Stimulated activated CD4-positive, alpha-beta T cell treated with anti-CD3 and anti-CD28 coated beads, Interleukin-12 subunit alpha, Interleukin-12 subunit beta, amount 100 ng/mL, for 48 hours (primary cell): ENCODE data around the gene NT5C2.
"Not testable (repeated sequence)": the region's sequence is repeated elsewhere in the genome, so short reads cannot be mapped to it uniquely, and the experiment has no call there.

Experiments
- DNase-seq, 3 donors: peaks; one replicate each; pipeline ENCODE4 v3.0.0-alpha.2; 2020; ENCODE audit warnings: low read depth in 2 of 3, low spot score in 1 of 3

NT5C2 gene

DNA sequence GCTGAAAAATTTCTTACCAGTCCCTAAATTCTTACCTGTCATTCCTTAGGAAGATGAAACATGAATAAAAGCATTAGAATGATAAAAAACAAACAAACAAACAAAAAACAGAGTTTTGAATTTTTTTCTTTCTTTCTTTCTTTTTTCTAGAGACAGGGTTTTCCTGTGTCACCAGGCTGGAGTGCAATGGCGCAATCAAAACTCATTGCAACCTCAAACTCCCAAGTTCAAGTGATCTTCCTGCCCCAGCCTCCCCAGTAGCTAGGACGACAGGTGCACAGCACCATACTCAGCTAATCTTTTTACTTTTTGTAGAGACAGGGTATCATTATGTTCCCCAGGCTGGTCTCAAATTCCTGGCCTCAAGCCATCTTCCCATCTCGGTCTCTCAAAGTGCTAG lies 26.5 kb downstream of the NT5C2 start:
- DNase-seq: no peak

DNA sequence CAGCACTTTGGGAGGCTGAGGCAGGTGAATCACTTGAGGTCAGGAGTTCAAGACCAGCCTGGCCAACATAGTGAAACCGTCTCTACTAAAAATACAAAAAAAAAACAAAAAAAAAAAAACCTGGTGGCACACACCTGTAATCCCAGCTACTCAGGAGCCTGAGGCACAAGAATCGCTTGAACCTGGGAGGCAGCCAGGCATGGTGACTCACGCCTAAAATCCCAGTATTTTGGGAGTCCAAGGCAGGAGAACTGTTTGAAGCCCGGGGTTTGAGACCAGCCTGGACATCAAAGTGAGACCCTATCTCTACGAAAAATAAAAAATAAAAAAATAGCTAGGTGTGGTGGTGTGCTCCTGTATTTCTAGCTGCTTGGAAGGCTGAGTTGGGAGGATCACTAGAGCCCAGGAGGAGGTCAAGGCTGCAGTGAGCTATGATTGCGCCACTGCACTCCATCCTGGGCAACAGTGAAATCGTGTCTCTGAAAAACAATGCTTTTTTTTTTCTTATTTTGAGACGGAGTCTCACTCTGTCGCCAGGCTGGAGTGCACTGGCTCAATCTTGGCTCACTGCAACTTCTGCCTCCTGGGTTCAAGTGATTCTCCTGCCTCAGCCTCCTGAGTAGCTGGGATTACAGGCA lies 29.2 kb downstream of the NT5C2 start:
- not testable (repeated sequence) for DNase-seq

DNA sequence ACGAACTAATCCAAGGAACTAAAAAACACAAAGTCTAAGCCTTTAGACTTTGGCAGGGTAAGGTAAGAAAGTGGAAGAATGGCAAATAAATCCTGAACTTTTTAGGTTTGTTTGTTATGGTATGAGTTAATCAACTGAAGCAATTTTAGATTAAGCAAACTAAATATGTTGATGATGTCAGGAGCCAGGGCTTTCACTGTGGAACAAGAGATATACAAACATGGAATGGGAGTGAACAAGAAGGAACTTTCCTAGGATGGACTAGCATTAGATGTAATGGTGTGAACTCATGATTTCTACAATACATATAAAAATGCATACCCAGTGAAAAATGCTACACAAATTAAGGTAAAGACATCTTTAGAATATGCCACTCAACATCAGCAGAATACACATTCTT lies 35.8 kb downstream of the NT5C2 start:
- no peak for DNase-seq

DNA sequence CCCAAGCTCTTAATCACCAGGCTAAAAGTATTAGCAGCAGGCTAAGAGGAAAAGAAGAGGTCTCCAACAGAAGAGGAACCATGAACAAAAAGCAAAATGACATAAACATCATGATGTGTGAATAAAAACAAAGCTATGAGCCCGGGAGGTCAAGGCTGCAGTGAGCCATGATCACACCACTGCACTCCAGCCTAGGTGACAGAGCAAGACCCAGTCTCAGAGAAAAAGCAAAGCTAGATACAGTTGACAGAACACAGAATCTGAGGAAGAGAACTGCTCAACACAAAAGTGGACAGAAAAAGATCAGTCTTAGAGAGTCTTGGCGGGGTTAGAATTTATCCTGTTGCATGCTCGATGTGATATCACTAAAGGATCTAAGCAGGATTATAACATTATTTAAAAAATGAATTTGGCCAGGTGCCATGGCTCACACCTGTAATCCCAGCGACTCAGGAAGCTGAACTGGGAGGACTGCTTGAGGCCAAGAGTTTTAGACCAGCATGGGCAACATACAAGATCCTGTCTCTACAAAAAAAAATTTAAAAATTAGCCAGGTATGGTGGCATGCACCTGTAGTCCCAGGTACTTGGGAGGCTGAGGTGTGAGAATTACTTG lies 37.5 kb downstream of the NT5C2 start:
- no peak for DNase-seq

DNA sequence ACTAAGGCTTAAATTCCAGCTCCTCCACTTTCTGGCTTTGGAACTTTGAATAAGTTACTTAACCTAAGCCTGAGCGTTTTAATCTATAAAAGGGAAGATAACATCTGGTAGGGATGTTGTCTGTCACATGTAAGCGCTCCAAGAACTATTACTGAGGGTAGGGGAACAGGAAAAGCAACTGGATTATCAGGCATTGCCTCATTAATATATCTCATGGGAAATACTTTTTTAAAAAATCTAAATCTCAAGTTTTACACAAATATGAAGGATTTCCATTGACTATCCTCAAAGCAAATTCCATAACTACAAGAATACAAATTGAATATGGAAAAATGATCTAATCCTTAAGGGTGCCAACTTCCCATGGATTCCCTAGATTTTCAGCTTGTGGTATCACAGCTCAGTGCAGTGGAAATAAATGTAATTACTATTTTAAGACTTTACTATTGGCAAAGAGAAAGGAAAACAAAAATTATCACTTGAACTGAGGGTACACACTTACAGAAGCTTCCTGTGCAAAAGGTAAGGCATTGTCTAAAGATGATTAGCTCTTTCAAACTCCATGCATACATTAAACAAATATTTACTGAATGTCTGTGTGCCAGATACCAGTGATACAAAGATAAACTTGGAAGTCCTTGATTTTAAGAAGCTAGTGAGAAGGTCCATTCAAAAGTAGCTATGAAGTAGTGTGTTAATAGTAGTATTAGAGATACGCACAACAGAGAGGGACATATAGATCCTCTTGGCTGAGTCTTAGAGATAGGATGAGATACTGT lies 38.4 kb downstream of the NT5C2 start:
- no peak for DNase-seq

DNA sequence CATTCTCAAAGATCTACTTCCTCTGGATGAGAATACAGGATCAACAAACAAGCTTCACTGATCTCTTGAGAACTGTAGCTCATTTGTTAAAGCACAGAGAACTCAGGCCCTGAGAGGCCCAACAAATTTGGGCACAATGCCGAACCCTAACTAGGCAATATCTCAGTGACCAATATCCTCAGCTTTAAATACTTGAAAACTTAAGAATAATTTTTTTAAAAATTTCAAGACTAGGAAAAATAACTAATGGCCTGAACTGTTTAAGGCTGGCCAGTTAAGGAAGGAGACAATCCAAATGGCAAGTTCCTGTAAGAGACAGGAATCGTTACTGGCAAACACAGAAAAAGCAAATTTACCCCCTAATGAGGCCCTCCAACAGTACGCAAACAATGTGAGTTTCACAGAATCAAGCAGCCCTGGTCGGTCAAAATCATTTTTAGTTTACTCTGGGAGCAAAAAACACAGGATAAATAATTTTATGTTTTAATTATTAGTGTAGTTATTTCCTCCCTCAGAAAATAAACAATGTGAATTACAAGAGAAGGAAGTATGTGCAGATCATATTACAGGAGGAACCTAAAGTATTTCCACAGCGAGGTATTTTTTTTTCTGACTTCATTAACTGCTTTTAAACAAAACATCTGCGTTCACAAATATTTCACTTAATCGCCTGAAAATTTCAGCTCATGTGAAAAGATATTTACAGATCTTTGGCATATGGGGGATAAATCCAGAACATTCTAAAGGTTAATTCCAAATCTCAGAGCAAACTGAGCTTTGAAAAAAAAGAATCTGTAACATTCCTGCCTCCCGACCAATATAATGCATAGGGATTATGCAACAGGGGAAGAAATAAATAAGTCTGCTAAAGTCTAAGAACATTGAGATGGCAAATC lies 39.5 kb downstream of the NT5C2 start:
- no peak for DNase-seq

DNA sequence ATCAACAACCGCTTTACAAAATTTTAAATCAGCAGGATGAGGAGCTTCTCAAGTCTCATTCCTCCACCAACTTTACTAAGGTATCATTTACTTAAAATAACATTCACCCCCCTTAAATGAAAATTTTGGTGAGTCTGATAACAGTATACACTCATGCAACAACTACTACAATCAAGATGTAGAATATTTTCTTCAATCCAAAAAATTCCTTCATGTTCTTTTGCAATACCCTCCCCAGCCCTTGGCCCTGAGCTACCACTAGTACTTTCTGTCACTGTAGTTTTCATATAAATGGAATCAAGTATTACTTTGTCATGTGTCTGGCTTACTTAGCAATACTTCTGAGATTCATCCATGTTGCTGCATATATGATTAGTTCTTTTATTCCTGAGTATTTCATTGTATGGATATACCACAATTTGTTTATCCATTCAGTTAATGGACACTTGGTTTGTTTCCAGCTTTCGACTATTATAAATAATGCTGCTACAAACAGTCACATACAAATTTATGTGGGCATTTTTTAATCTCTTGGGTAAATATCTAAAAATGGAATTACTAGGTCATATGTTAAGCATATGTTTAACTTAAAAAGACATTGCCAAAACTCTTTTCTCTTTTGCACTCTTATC lies 43.0 kb downstream of the NT5C2 start:
- DNase-seq: no peak

DNA sequence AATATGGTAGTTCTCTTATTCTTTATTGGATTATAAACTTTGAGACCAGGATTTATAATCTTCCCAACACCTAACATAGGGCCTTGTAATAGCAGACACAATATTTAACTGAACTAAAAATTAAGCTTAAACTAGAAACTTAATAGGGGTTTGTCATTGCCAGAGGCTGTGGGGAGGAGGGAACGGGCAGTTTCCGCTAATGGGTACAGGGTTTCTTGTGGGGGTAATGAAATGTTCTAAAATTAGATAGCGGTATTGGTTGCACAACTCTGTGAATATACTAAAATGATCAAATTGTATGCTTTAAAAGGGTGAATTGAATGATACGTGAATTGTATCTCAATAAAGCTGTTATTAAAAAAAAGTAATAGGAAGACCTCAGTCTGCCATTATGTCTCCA lies 45.4 kb downstream of the NT5C2 start:
- no peak for DNase-seq

DNA sequence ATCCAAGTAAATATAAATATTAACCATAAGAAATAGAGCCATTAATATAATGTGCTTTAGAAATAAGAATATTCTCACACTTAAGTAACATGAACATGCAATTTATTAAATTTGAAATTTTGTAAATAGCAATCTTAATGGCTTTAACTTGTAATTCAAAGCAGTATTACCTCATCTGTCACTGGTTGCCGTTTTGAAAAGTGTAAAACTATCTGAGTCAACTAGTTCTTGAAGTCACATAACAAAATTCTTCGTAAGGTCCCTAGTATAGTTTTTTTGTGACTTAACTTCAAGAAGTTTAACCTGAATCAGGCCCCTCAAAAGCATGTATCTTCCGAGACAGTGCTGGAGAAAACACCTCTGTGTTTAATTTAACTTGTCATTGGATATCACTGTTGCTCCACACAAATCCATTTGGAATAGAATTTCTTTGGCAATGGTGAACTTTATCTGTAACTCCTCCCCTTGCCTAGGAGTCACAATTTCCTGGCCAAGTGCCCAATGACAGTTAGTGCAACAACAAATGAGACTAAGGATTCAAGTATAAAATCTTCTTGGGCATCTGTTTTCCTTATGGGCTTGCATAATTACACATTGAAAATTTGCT lies 47.1 kb downstream of the NT5C2 start:
- DNase-seq: peak in 1 of 3 donors; percentile 12

DNA sequence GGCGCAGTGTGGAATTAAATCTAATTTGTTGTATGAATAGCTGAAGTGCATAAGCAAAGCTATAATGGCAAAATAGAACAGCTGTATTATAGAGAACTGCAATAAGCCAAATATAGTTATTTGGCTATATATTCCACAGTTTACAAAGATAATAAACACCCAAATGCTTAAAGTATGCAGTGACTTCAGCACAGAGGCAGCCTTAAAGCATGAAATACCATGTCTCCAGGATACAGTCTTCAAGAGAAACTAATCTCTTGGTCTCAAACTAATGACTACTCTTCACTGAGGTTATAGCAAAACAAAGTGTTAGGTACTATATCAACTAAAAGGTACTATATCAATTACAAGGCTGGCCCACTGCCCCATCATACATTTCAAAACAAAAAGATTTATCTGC lies 48.0 kb downstream of the NT5C2 start:
- DNase-seq: no peak

DNA sequence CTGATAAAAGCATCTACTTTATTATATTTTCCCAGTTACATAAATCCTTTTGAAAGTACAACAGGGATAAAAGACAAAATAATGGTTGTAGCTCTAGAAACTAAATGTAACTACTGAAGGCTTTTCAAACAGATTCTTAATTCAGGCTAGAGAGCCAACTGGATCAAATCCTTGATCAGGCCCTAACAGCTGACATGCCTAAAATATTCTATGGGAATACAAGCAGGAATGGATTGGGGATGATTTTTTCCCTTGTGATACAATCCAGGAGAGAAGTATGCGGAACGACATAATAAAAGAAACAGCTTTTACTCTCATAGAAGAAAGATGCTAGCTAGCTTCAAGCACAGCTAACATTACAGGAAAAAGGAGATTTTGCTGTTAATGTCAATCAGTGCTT lies 49.0 kb downstream of the NT5C2 start:
- no peak for DNase-seq

DNA sequence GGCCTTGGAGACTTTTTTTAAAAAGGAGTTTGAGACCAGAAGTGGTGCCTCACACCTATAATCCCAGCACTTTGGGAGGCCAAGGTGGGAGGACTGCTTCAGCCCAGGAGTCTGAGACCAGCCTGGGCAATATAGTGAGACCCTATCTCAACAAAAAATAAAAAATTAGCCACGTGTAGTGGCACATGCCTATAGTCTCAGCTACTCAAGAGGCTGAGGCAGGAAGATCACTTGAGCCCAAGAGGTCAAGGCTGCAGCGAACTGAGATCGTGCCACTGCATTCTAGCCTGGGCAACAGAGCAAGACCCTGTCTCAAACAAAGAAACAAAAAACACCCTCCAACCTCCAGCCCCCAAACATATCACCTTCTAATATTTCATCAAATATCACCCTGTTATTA lies 49.4 kb downstream of the NT5C2 start:
- not testable (repeated sequence) for DNase-seq

DNA sequence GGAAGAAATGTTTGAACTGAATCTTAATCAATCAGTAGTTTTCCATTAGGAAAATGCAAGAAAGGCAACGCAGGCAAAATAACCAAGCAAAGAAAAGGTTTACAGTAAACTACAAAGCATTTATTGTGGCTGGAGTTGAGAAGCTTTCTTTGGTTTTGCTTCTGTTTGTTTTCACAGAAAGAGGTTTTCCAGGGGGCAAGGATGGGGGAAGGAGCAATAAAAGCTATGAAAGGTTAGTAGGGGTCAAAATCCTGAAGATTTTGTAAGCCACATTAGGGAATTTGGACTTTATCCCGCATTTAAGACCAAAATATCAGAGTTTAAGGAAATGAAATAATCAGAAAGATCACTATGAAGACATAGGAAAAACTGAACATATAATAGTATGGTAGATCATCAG lies 51.1 kb downstream of the NT5C2 start:
- no peak for DNase-seq

DNA sequence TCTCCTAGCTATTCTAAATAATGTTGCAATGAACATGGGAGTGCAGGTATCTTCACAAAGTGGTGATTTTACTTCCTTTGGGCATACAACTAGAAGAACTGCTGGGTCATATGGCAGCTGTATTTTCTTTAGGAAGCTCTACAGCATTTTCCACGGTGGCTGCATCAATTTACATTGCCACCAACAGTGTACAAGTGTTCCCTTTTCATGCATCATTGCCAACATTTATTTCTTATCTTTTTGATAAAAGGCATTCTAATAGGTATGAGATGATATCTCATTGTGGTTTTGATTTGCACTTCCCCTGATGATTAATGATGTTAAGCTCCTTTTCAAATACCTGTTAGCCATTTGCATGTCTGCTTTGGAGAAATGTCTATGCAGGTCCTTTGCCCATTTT lies 52.6 kb downstream of the NT5C2 start:
- no peak for DNase-seq

DNA sequence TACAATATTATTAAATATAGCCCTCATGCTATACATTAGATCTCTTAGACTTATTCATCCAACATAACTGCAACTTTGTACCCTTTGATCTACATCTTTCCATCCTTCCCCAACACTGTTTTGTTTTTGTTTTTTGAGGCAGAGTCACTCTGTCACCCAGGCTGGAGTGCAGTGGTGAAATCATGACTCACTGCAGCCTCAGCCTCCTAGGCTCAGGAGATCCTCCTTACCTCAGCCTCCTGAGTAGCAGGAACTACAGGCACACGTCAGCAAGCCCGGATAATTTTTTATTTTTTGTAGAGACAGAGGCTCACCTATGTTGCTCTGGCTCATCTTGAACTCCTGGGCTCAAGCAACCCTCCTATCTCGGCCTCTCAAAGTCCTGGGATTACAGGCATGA lies 53.3 kb downstream of the NT5C2 start:
- DNase-seq: no peak

DNA sequence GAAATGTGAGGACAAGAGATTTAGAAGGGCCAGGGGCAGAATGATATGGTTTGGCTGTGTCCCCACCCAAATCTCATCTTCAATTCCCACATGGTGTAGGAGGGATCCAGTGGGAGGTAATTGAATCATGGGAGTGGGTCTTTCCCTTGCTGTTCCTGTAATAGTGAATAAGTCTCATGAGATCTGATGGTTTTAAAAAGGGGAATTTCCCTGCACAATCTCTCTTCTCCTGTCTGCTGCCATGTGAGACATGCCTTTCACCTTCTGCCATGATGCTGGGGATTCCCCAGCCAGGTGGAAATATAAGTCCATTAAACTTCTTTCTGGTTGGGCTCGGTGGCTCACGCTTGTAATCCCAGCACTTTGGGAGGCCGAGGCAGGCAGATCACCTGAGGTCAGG lies 57.9 kb downstream of the NT5C2 start:
- DNase-seq: peak; percentile 5 to 11 (median 9)

DNA sequence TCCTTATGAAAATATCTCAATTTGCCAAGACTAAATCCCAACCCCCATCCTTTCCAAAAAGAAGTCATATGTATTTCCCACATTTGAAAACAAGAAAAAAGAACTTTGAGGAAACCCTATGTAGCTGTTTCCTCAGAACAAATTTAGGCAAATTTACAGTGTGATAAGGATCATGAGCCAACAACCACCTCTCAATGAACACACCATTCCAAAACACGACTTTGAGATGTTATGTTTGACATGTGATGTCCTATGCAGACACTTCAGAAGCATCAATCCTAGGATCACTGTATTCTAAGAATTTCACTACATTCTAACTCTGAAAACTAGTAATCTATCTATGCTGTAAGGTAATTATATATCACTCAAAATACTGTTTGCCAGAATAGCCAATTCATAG lies 62.2 kb downstream of the NT5C2 start:
- no peak for DNase-seq

DNA sequence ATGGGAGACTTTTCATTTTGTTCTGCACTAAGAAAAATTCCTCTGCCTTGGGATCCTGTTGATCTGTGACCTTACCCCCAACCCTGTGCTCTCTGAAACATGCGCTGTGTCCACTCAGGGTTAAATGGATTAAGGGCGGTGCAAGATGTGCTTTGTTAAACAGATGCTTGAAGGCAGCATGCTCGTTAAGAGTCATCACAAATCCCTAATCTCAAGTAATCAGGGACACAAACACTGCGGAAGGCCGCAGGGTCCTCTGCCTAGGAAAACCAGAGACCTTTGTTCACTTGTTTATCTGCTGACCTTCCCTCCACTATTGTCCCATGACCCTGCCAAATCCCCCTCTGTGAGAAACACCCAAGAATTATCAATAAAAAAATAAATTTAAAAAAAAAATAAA lies 62.9 kb downstream of the NT5C2 start:
- DNase-seq: not testable (repeated sequence)

DNA sequence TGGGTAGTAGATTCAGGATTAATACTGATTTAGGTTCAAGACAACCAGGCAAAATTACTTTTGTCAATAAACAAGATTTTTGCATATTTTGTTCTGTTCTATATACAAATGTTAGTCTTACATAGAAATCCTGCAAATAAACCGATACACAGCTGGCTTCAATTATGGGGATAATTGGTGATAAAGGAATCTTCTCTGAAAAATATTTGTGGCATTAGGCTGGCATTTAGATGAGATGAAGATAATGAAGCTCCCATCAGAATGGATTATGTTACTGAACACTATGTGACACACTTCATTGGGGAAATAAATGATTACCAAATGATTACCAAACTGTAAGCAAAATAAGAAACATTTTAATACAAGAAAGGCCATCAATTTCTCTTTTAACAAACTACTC lies 65.8 kb downstream of the NT5C2 start:
- no peak for DNase-seq
